Bone marrow (tissue), 2 donors: ENCODE data around the gene TUT4.
"Not testable (repeated sequence)": the region's sequence is repeated elsewhere in the genome, so short reads cannot be mapped to it uniquely, and the experiment has no call there.

Source experiments
- DNase-seq, 2 donors: peaks; one replicate each; lab custom pipeline; 2025; lab: John Stamatoyannopoulos, UW

Gene TUT4, protein sequence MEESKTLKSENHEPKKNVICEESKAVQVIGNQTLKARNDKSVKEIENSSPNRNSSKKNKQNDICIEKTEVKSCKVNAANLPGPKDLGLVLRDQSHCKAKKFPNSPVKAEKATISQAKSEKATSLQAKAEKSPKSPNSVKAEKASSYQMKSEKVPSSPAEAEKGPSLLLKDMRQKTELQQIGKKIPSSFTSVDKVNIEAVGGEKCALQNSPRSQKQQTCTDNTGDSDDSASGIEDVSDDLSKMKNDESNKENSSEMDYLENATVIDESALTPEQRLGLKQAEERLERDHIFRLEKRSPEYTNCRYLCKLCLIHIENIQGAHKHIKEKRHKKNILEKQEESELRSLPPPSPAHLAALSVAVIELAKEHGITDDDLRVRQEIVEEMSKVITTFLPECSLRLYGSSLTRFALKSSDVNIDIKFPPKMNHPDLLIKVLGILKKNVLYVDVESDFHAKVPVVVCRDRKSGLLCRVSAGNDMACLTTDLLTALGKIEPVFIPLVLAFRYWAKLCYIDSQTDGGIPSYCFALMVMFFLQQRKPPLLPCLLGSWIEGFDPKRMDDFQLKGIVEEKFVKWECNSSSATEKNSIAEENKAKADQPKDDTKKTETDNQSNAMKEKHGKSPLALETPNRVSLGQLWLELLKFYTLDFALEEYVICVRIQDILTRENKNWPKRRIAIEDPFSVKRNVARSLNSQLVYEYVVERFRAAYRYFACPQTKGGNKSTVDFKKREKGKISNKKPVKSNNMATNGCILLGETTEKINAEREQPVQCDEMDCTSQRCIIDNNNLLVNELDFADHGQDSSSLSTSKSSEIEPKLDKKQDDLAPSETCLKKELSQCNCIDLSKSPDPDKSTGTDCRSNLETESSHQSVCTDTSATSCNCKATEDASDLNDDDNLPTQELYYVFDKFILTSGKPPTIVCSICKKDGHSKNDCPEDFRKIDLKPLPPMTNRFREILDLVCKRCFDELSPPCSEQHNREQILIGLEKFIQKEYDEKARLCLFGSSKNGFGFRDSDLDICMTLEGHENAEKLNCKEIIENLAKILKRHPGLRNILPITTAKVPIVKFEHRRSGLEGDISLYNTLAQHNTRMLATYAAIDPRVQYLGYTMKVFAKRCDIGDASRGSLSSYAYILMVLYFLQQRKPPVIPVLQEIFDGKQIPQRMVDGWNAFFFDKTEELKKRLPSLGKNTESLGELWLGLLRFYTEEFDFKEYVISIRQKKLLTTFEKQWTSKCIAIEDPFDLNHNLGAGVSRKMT (N-terminal part only)

GRCh38 chr1:52552505-52553361, at the start of gene TUT4:
Gene TUT4 (minus strand): TSS chr1:52553092. CDS start chr1:52526280, 26,812 bp downstream.
- DNase-seq, result peak; percentile 72 to 81

DNA sequence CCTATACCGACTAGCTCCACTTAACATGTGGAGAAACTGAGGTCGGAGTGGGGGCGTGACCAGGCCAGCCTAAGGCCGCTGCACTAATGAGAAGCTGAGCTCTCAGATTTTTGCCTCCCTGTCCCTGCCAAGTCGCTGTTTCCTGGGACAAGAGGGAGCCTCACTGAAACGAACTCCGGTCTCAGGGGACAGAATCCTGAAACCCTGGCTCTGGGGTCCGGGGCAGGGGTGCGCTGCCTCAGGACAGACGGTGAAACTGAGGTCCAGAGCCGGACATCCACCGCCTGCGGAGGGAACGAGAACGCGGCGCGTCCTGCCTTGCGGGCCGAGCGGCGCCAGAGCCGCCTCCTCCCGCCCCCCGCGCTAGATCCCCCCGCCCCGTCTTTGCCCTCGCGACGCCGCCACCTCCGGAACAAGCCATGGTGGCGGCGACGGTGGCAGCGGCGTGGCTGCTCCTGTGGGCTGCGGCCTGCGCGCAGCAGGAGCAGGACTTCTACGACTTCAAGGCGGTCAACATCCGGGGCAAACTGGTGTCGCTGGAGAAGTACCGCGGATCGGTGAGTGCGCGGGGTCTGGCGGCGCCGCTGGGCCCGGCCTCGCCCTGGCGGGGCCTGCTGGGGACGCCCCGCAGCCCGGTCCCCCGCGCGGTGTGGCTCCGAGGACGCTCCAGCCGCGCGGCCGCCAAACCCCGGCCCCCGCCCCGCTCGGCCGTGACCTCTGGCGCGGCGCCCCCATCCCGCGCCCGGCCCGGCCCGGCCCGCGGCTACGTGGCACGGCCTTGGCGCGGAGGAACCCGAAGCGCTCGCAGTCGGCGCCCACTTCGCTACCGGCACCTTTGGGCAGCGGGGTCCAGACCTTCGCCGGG, 49.3 kb upstream of the TUT4 start, which contains the start of gene GPX7:
Gene GPX7 (plus strand): TSS at position 381 of the 865 bp plus-strand sequence. CDS start 39 bp downstream, at position 420.
- peak; percentile 8 to 20 for DNase-seq

DNA sequence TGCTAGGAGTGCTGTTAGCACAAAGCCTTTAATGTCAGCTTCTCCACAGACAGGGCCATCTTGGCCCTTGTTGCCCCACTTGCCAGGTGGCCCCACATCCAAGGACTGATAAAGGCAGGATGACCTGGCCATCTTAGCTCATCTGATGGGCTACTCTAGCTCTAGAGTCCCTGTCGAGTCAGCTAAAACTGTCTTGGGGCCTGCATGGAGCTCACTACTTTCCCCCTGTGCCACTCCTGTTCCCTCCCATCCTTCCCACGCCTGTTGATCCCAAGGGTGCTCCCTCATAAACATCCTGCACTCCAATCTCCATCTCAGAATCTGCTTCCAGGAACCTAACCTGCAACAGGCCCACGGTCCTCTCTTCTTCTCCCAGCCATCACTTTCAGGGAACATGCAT, 48.6 kb upstream of the TUT4 start:
- no peak for DNase-seq

- DNase-seq, result no peak
Observed at GRCh38 chr1:52600533-52601179, 47.8 kb upstream of the TUT4 start.

GRCh38 chr1:52599236-52599635, 46.3 kb upstream of the TUT4 start:
- no peak for DNase-seq

- no peak for DNase-seq
Observed at GRCh38 chr1:52598729-52599128, 45.8 kb upstream of the TUT4 start.

- no peak for DNase-seq
Observed at GRCh38 chr1:52597912-52598311, 45.0 kb upstream of the TUT4 start.

- DNase-seq, result no peak
Observed at GRCh38 chr1:52595061-52595460, 42.2 kb upstream of the TUT4 start.

DNA sequence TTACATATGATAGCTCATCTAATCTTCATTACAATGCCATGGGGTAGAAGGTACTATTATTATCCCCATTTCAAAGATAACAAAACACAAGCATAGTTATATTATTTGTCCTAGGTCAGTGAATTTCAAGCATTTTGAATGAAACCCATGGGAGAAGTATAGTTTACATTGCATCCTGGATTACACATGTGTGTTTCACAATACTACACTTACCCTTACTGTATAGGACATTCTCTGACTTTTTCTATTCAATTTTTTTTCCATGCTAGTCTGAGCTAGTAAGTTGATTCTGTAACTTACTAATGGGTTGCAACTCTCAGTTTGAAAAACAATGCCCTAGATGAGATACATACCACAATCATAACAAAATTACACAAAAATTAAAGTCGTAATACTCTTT, 40.6 kb upstream of the TUT4 start:
- DNase-seq, result no peak

DNA sequence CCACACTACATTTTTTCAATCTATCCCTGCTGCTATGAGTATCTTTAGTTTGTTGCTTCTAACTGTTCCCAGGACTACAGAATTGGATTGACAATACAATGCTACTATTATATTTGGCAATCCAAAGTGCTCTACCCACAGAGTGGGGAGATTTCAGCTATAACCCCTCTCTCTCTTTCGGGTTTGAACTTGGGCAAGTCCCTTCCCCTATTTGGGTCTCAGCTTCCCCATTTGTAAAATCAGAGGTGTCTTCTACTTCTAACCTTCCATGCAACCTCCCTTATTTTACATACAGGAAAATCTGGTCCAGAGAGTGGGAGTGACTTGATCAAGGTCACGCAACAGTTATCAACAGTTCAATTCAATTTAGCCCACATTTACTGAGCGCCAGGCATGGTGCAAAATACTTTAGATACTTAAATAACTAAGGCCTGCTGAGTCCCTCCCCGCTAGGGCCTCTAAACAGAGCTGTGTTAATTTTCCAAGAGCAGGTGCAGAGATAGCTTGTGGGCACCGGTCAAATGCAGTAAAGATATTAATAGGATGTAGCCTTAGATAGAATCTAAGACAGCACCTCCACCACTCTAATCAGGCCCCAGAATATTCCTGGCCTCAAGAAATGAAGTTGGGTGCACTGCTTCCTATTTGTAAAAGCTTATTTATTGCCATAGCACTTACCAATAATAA, 39.9 kb upstream of the TUT4 start:
- no peak for DNase-seq

DNA sequence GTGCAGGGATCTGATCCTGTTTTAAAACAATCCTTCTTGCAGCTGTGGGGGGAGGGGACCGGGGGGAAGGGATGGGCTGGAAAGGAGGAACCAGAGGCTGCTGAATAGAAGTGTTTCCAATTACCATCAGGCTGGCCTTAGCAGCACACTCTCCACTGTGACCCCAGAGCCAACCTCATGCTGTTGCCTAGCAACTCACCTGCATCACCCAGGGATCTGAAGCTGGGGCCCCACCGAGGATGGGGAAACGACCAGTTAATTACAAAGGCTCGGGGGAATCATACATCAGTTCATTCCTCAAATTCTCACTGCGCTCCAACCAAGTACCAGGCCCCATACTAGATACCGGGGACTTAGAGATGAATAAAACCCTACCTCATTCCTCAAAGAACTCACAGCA, 37.4 kb upstream of the TUT4 start:
- DNase-seq, result no peak

GRCh38 chr1:52588535-52588934, 35.6 kb upstream of the TUT4 start:
- no peak for DNase-seq

GRCh38 chr1:52588027-52588426, 35.1 kb upstream of the TUT4 start:
- DNase-seq, result no peak

GRCh38 chr1:52585474-52585873, 32.6 kb upstream of the TUT4 start:
- DNase-seq, result no peak

GRCh38 chr1:52582116-52582696, 29.3 kb upstream of the TUT4 start:
- DNase-seq, result no peak

- DNase-seq, result no peak
Observed at GRCh38 chr1:52580283-52580682, 27.4 kb upstream of the TUT4 start.

DNA sequence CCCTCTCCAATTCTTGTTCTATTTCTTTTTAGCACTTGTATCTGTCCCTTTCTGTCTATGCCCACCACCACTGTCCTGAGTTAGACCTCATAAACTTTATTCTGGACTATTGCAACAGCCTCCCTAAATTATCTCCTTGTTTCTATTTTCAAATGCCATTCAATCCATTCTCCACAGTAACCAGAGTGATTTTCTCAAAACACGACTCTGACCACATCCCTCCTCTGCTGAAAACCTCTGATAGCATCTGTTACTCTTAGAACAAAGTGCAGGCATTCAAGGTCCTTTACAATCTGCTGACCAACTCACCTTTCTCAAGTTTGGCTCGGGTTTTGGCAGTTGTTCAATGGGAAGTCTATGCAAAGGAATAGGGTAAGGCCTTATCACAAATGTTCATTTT, 26.5 kb upstream of the TUT4 start:
- no peak for DNase-seq

DNA sequence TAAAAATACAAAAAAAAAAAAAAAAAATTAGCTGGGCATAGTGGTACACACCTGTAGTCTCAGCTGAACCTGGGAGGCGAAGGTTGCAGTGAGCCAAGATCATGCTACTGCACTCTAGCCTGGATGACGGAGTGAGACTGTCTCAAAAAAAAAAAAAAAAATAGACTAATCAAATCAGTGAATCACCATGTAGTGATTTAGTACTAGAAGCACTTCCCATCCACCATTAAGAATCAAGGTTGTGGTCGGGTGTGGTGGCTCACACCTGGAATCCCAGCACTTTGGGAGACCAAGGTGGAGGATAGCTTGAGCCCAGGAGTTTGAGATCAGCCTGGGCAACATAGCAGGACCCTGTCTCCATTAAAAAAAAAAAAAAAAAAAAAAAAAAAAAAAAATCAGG, 25.2 kb upstream of the TUT4 start:
- not testable (repeated sequence) for DNase-seq

- DNase-seq, result no peak
Observed at GRCh38 chr1:52576074-52576473, 23.2 kb upstream of the TUT4 start.
